ENCODE results near the gene ARL17A.
"Not testable (repeated sequence)": the region's sequence is repeated elsewhere in the genome, so short reads cannot be mapped to it uniquely, and the experiment has no call there.

ARL17A gene

GRCh38 chr17:46579083-46580075, at the start of gene ARL17A:
TSS of gene ARL17A (minus strand) at chr17:46579691. CDS start at chr17:46576322, 3,369 bp downstream.
- POLR2A ChIA-PET (ENCODE audit: low non-redundant PET); CTCF ChIA-PET; H3K27ac ChIP-seq; DNase-seq (ENCODE audit: low spot score): not testable (repeated sequence)

- CTCF ChIA-PET; H3K27ac ChIP-seq; POLR2A ChIA-PET (ENCODE audit: low non-redundant PET); DNase-seq (ENCODE audit: low spot score): not testable (repeated sequence)
Observed at GRCh38 chr17:46628753-46629436, 49.4 kb upstream of the ARL17A start.

- CTCF ChIA-PET; POLR2A ChIA-PET (ENCODE audit: low non-redundant PET); DNase-seq (ENCODE audit: low spot score); H3K27ac ChIP-seq: not testable (repeated sequence)
Observed at GRCh38 chr17:46627452-46627851, 48.0 kb upstream of the ARL17A start.

GRCh38 chr17:46624726-46625125, 45.2 kb upstream of the ARL17A start:
- DNase-seq (ENCODE audit: low spot score); H3K27ac ChIP-seq; POLR2A ChIA-PET (ENCODE audit: low non-redundant PET); CTCF ChIA-PET: not testable (repeated sequence)

GRCh38 chr17:46623790-46624189, 44.3 kb upstream of the ARL17A start:
- DNase-seq (ENCODE audit: low spot score); POLR2A ChIA-PET (ENCODE audit: low non-redundant PET); CTCF ChIA-PET; H3K27ac ChIP-seq: not testable (repeated sequence)

GRCh38 chr17:46618975-46619374, 39.5 kb upstream of the ARL17A start:
- POLR2A ChIA-PET (ENCODE audit: low non-redundant PET); DNase-seq (ENCODE audit: low spot score); CTCF ChIA-PET; H3K27ac ChIP-seq: not testable (repeated sequence)

GRCh38 chr17:46617121-46617520, 37.6 kb upstream of the ARL17A start:
- DNase-seq (ENCODE audit: low spot score); CTCF ChIA-PET; H3K27ac ChIP-seq; POLR2A ChIA-PET (ENCODE audit: low non-redundant PET): not testable (repeated sequence)

- POLR2A ChIA-PET (ENCODE audit: low non-redundant PET); CTCF ChIA-PET; H3K27ac ChIP-seq; DNase-seq (ENCODE audit: low spot score): not testable (repeated sequence)
Observed at GRCh38 chr17:46613876-46614275, 34.4 kb upstream of the ARL17A start.

GRCh38 chr17:46611304-46611703, 31.8 kb upstream of the ARL17A start:
- CTCF ChIA-PET; DNase-seq (ENCODE audit: low spot score); H3K27ac ChIP-seq; POLR2A ChIA-PET (ENCODE audit: low non-redundant PET): not testable (repeated sequence)

- CTCF ChIA-PET; POLR2A ChIA-PET (ENCODE audit: low non-redundant PET); DNase-seq (ENCODE audit: low spot score); H3K27ac ChIP-seq: not testable (repeated sequence)
Observed at GRCh38 chr17:46603125-46603524, 23.6 kb upstream of the ARL17A start.

- CTCF ChIA-PET; POLR2A ChIA-PET (ENCODE audit: low non-redundant PET); DNase-seq (ENCODE audit: low spot score); H3K27ac ChIP-seq: not testable (repeated sequence)
Observed at GRCh38 chr17:46600767-46601166, 21.3 kb upstream of the ARL17A start.

GRCh38 chr17:46598344-46598931, 18.9 kb upstream of the ARL17A start:
- CTCF ChIA-PET; DNase-seq (ENCODE audit: low spot score); POLR2A ChIA-PET (ENCODE audit: low non-redundant PET); H3K27ac ChIP-seq: not testable (repeated sequence)

GRCh38 chr17:46591332-46591731, 11.8 kb upstream of the ARL17A start:
- POLR2A ChIA-PET (ENCODE audit: low non-redundant PET); CTCF ChIA-PET; H3K27ac ChIP-seq; DNase-seq (ENCODE audit: low spot score): not testable (repeated sequence)

- POLR2A ChIA-PET (ENCODE audit: low non-redundant PET); H3K27ac ChIP-seq; CTCF ChIA-PET; DNase-seq (ENCODE audit: low spot score): not testable (repeated sequence)
Observed at GRCh38 chr17:46590157-46591146, 11.0 kb upstream of the ARL17A start, which contains the start of gene NSF. TSS of gene NSF (plus strand) at chr17:46590669. CDS start at chr17:46590776, 107 bp downstream.

GRCh38 chr17:46585444-46585843, 6.0 kb upstream of the ARL17A start:
- DNase-seq (ENCODE audit: low spot score); CTCF ChIA-PET; POLR2A ChIA-PET (ENCODE audit: low non-redundant PET); H3K27ac ChIP-seq: not testable (repeated sequence)

GRCh38 chr17:46580082-46580481, 591 bp upstream of the ARL17A start:
- CTCF ChIA-PET; H3K27ac ChIP-seq; DNase-seq (ENCODE audit: low spot score); POLR2A ChIA-PET (ENCODE audit: low non-redundant PET): not testable (repeated sequence)
